ENCODE results near the gene TNFRSF18. TPM values are rescaled to one million over a fixed set of nuclear protein-coding genes. Genes with fewer than 3 reads are reported as not detected.

Gene TNFRSF18
- total RNA-seq, 1 donor from 2014 or later = not detected

GRCh38 chr1:1230656-1231399 is 24.4 kb upstream of the TNFRSF18 start:
- H3K36me3 Mint-ChIP-seq (ENCODE audit: low read depth, unreplicated experiment) = peaks cover 12% of the 10 kb centered on the region
- H3K9me3 Mint-ChIP-seq (ENCODE audit: unreplicated experiment) = no peaks in the 10 kb centered on the region
- H3K27me3 Mint-ChIP-seq (ENCODE audit: unreplicated experiment) = peaks cover 15% of the 10 kb centered on the region
- H3K4me1 Mint-ChIP-seq (ENCODE audit: unreplicated experiment) = peaks cover 22% of the 10 kb centered on the region
- no peak for DNase-seq (ENCODE audit: low spot score)
- peak overlapping the region; percentile 97 for H3K4me3 Mint-ChIP-seq (ENCODE audit: unreplicated experiment)
- peak overlapping the region; percentile 88 for H3K27ac Mint-ChIP-seq (ENCODE audit: unreplicated experiment)
- no peak for TF ChIP-seq CTCF (IDR thresholded peaks at IDR 0.05; ENCODE audit: unreplicated experiment)

- Mint-ChIP-seq H3K27ac (ENCODE audit: unreplicated experiment) (no peak overlapping the region), H3K4me1 (ENCODE audit: unreplicated experiment) (peaks cover 26% of the 10 kb centered on the region), H3K4me3 (ENCODE audit: unreplicated experiment) (peak overlapping the region; percentile 60), H3K9me3 (ENCODE audit: unreplicated experiment) (no peaks in the 10 kb centered on the region), H3K36me3 (ENCODE audit: low read depth, unreplicated experiment) (peaks cover 19% of the 10 kb centered on the region), H3K27me3 (ENCODE audit: unreplicated experiment) (peaks cover 15% of the 10 kb centered on the region)
- no peak for TF ChIP-seq CTCF (IDR thresholded peaks at IDR 0.05; ENCODE audit: unreplicated experiment)
- DNase-seq (ENCODE audit: low spot score) = no peak
Observed at GRCh38 chr1:1229770-1230169, 23.4 kb upstream of the TNFRSF18 start.

GRCh38 chr1:1228596-1229321 is 22.4 kb upstream of the TNFRSF18 start:
- peaks cover 21% of the 10 kb centered on the region for H3K36me3 Mint-ChIP-seq (ENCODE audit: low read depth, unreplicated experiment)
- DNase-seq (ENCODE audit: low spot score) = no peak
- peaks cover 20% of the 10 kb centered on the region for H3K4me1 Mint-ChIP-seq (ENCODE audit: unreplicated experiment)
- no peak overlapping the region for H3K27ac Mint-ChIP-seq (ENCODE audit: unreplicated experiment)
- TF ChIP-seq CTCF (IDR thresholded peaks at IDR 0.05; ENCODE audit: unreplicated experiment) = no peak
- H3K27me3 Mint-ChIP-seq (ENCODE audit: unreplicated experiment) = peaks cover 15% of the 10 kb centered on the region
- H3K4me3 Mint-ChIP-seq (ENCODE audit: unreplicated experiment) = no peak overlapping the region
- H3K9me3 Mint-ChIP-seq (ENCODE audit: unreplicated experiment) = no peaks in the 10 kb centered on the region

- Mint-ChIP-seq H3K9me3 (ENCODE audit: unreplicated experiment) (no peaks in the 10 kb centered on the region), H3K27me3 (ENCODE audit: unreplicated experiment) (peaks cover 11% of the 10 kb centered on the region), H3K4me3 (ENCODE audit: unreplicated experiment) (no peak overlapping the region), H3K4me1 (ENCODE audit: unreplicated experiment) (peaks cover 16% of the 10 kb centered on the region), H3K36me3 (ENCODE audit: low read depth, unreplicated experiment) (peaks cover 17% of the 10 kb centered on the region), H3K27ac (ENCODE audit: unreplicated experiment) (no peak overlapping the region)
- no peak for TF ChIP-seq CTCF (IDR thresholded peaks at IDR 0.05; ENCODE audit: unreplicated experiment)
- no peak for DNase-seq (ENCODE audit: low spot score)
Observed at GRCh38 chr1:1228187-1228586, 21.8 kb upstream of the TNFRSF18 start.

GRCh38 chr1:1227386-1227785 is 21.0 kb upstream of the TNFRSF18 start:
- Mint-ChIP-seq H3K4me1 (ENCODE audit: unreplicated experiment) (peaks cover 19% of the 10 kb centered on the region), H3K27me3 (ENCODE audit: unreplicated experiment) (peaks cover 12% of the 10 kb centered on the region), H3K9me3 (ENCODE audit: unreplicated experiment) (no peaks in the 10 kb centered on the region), H3K36me3 (ENCODE audit: low read depth, unreplicated experiment) (peaks cover 24% of the 10 kb centered on the region), H3K4me3 (ENCODE audit: unreplicated experiment) (no peak overlapping the region), H3K27ac (ENCODE audit: unreplicated experiment) (no peak overlapping the region)
- DNase-seq (ENCODE audit: low spot score) = no peak
- no peak for TF ChIP-seq CTCF (IDR thresholded peaks at IDR 0.05; ENCODE audit: unreplicated experiment)

All from endothelial cell (in vitro differentiated cells).